Calu3 (cell line): Measurements from ENCODE around the gene WNK1. TPM values are rescaled to one million over a fixed set of nuclear protein-coding genes. Genes with fewer than 3 reads are reported as not detected.

Source experiments
- BruUV-seq: library from RNA; stranded (reverse); fragments of 400-500 nt; replicated peaks from 2 replicates; lab custom pipeline; 2021; lab: Mats Ljungman, UMichigan
- CTCF ChIA-PET: fragments of 300-600 bp; sonication (Branson Sonifier 250); formaldehyde crosslinking; loops from one replicate; lab custom pipeline; 2022; ENCODE audit warnings: antibody characterized with exemption; lab: Charles Lee
- DNase-seq: peaks from one replicate; pipeline ENCODE4 v3.0.0; 2022
- H3K27ac Mint-ChIP-seq: one replicate; pipeline ENCODE4 v1.8.0; 2022; ENCODE audit warnings: mixed read lengths; ENCODE audit not compliant: unreplicated experiment
- H3K27me3 Mint-ChIP-seq: one replicate; pipeline ENCODE4 v1.8.0; 2022; ENCODE audit warnings: mixed read lengths; ENCODE audit not compliant: unreplicated experiment
- H3K36me3 Mint-ChIP-seq: one replicate; pipeline ENCODE4 v1.8.0; 2022; ENCODE audit warnings: mild to moderate bottlenecking, moderate library complexity, mixed read lengths; ENCODE audit not compliant: insufficient read depth, unreplicated experiment
- H3K4me1 Mint-ChIP-seq: one replicate; pipeline ENCODE4 v1.8.0; 2022; ENCODE audit warnings: mild to moderate bottlenecking, low read depth, mixed read lengths; ENCODE audit not compliant: unreplicated experiment
- H3K4me3 Mint-ChIP-seq: one replicate; pipeline ENCODE4 v1.8.0; 2022; ENCODE audit warnings: mild to moderate bottlenecking, low read depth, moderate library complexity, mixed read lengths; ENCODE audit not compliant: unreplicated experiment
- H3K9me3 Mint-ChIP-seq: one replicate; pipeline ENCODE4 v1.8.0; 2022; ENCODE audit warnings: low read depth, mixed read lengths; ENCODE audit not compliant: unreplicated experiment
- CTCF ChIP-seq: fragments of 200-600 bp; IDR thresholded peaks from one replicate; pipeline ENCODE4 v1.8.0; 2022; ENCODE audit warnings: antibody characterized with exemption; ENCODE audit not compliant: unreplicated experiment
- intact Hi-C: fragments of 100-400 bp; cut with micrococcal nuclease; formaldehyde crosslinking; loops from one replicate; pipeline ENCODE4 v1.10.0; 2022; ENCODE audit not compliant: unreplicated experiment
- total RNA-seq: library from RNA; stranded (reverse); gene quantifications from 2 replicates; pipeline ENCODE4 v1.2.3, GENCODE V29; 2022

WNK1 gene
- total RNA-seq, 1 experiment from 2014 or later: 107 TPM

- H3K36me3 Mint-ChIP-seq: peaks cover 51% of the 10 kb centered on the region
- intact Hi-C loops: no loop called here
- BruUV-seq: no TSS peak
- no peak overlapping the region for H3K4me3 Mint-ChIP-seq
- H3K9me3 Mint-ChIP-seq: no peaks in the 10 kb centered on the region
- CTCF ChIA-PET: no interaction called here
- H3K4me1 Mint-ChIP-seq: peaks cover 8% of the 10 kb centered on the region
- no peak overlapping the region for H3K27ac Mint-ChIP-seq
- H3K27me3 Mint-ChIP-seq: no peaks in the 10 kb centered on the region
- TF ChIP-seq CTCF: no peak
- no peak for DNase-seq
These were observed 161.7 kb downstream of the WNK1 start for GRCh38 chr12:913919-914698.

- BruUV-seq: no TSS peak
- no peak for DNase-seq
- Mint-ChIP-seq H3K4me1 (peaks cover under 1% of the 10 kb centered on the region), H3K27me3 (no peaks in the 10 kb centered on the region), H3K27ac (no peak overlapping the region), H3K4me3 (no peak overlapping the region), H3K9me3 (no peaks in the 10 kb centered on the region), H3K36me3 (peaks cover 46% of the 10 kb centered on the region)
- CTCF ChIA-PET: no interaction called here
- intact Hi-C loops: no loop called here
- TF ChIP-seq CTCF: no peak
These were observed 162.7 kb downstream of the WNK1 start for GRCh38 chr12:915090-915489.

- Mint-ChIP-seq H3K36me3 (peaks cover 52% of the 10 kb centered on the region), H3K9me3 (no peaks in the 10 kb centered on the region), H3K4me3 (no peak overlapping the region), H3K4me1 (no peaks in the 10 kb centered on the region), H3K27ac (no peak overlapping the region), H3K27me3 (no peaks in the 10 kb centered on the region)
- TF ChIP-seq CTCF: no peak
- no TSS peak for BruUV-seq
- CTCF ChIA-PET: no interaction called here
- intact Hi-C loops: no loop called here
- no peak for DNase-seq
These were observed 163.9 kb downstream of the WNK1 start for GRCh38 chr12:916240-916639.

GRCh38 chr12:916712-917445 lies 164.5 kb downstream of the WNK1 start:
- peaks cover 45% of the 10 kb centered on the region for H3K36me3 Mint-ChIP-seq

More at GRCh38 chr12:916712-917445, 164.5 kb downstream of the WNK1 start:
- Mint-ChIP-seq H3K4me3 (no peak overlapping the region), H3K9me3 (no peaks in the 10 kb centered on the region), H3K4me1 (no peaks in the 10 kb centered on the region), H3K27ac (no peak overlapping the region), H3K27me3 (no peaks in the 10 kb centered on the region)
- CTCF ChIA-PET: interaction anchor here (0.7 kb wide), 1 partner anchor 12 kb away, joined by 4 read pairs; no protein-coding TSS in a partner anchor
- no peak for DNase-seq
- TF ChIP-seq CTCF: no peak
- BruUV-seq: no TSS peak
- intact Hi-C loops: no loop called here
